HG03108 (cell line): ENCODE results near the gene ARHGEF38.
A peak's percentile ranks its signal among the peaks of the same experiment; 100 is the strongest.
"Not testable (repeated sequence)": the region's sequence is repeated elsewhere in the genome, so short reads cannot be mapped to it uniquely, and the experiment has no call there.

Source experiments
- ATAC-seq: cut with Tn5 transposase; IDR thresholded peaks from one replicate; pipeline ENCODE4 v1.9.1; 2021; ENCODE audit warnings: moderate library complexity; ENCODE audit not compliant: unreplicated experiment

ARHGEF38 gene

DNA sequence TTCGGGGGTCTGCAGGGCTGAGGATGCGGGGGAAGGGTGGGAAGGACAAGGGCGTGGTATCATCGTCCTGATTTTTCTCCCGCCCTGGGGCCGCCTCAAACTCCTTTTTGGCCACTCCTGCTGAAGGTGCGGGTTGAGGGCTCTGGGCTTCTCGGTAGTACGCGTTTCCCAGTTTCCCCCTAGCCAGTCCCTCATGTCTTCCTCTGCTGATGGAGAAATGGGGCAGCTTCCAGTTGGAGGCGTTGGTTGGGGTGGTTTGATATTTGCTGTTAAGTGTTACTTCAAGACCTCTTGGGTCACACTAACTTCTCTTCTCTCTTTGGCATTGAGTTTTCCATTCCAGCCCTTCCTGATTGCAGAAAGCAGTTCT lies 156.6 kb downstream of the ARHGEF38 start:
- peak; percentile 26 for ATAC-seq

DNA sequence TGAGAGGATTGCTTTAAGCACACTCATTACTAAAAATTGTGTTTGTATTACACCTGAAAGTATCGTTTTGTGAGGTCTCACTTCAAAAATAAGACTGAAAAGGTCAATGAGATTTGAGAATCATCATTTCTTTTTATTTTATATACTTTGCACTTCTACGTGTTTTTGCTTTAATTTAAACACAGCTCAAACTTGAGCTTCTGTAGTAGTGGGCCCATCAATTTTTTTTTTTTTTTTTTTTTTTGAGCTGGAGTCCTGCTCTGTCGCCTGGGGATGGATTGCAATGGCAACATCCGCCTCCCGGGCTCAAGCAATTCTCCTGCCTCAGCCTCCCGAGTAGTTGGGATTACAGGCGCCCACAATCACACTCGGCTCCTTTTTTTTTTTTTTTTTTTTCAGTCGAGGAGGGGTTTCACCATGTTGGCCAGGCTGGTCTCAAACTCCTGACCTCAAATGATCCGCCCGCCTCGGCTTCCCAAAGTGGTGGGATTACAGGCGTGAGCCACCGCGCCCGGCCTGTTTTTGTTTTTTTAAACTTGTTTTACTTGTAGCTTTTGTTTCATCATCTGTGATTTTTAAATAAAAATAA lies 157.7 kb downstream of the ARHGEF38 start:
- no peak for ATAC-seq

DNA sequence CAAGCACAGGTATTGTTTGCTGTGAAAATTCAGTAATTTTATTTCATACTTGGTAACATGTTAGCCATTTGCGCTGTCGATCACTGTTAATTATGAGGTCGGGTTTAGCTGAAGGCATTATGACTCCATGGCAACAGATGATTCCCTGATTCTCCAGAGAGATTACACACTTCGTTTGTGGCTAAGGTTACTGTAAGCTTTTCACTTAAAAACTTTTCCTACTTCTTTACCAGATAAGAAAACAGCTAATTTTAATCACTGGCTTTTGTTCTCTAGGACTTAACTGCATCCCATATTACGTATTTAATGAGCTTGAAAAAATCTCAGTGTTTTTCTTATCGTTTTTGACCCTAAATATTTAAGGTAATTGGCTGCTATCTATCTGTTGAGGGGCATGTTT lies 158.3 kb downstream of the ARHGEF38 start:
- ATAC-seq: no peak

DNA sequence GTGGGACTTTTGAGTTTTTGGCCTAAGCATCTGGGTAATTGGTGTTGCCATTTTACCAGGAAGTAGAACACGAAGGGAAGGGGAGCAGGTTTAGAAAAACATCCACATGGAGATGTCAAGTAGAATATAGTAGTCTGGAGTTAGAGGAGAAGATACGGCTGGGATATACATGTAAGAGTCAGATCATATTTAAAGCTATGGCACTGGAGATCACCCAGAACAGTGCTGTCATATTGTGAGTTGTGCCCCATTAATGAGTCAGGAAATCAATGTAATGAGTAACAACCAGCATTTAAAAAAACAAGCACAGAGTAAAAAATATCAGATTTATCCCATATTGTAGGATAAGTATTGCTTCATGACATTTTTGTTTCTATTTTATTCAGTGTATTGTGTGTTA lies 160.3 kb downstream of the ARHGEF38 start:
- ATAC-seq: no peak

DNA sequence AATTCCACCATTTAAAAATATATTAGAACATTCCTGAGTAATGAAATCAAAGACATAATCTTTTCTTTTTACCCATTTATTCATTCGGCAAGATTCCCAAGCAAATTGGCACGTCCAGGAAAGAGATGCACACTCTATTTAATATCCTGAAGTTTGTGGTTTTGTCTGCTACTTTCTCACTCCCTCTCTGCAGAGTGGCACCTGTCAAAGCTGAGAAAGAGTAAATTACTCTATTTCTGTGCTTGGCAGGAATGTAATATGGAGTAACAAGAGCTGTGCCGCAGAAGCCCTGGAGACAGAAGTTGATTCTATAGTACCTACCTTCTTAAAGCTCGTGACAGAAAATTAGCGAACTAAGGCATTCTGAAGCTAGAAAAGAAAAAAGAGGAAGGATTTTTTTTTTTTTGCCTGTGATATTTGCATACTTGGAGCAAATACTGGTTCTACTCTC lies 161.7 kb downstream of the ARHGEF38 start:
- ATAC-seq: peak; percentile 63

DNA sequence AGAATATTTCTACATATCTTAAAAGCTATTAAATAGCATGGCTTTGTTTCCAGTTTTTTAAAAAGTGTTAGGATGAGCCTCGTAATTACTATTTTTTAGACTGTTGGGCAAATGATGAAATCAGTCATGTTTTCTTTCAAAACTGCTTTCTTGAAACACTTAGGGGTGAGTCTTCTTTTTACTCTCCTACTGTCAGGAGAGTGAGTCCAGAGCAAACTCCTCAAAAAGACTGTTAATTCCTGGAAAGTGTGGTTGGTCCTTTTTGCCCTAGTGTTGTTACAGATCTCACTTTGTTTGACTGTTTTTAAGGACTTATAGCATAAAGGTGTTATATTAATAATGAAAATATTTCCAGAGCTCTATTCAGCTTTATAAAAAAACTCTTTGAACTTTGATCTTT lies 162.5 kb downstream of the ARHGEF38 start:
- ATAC-seq: no peak

DNA sequence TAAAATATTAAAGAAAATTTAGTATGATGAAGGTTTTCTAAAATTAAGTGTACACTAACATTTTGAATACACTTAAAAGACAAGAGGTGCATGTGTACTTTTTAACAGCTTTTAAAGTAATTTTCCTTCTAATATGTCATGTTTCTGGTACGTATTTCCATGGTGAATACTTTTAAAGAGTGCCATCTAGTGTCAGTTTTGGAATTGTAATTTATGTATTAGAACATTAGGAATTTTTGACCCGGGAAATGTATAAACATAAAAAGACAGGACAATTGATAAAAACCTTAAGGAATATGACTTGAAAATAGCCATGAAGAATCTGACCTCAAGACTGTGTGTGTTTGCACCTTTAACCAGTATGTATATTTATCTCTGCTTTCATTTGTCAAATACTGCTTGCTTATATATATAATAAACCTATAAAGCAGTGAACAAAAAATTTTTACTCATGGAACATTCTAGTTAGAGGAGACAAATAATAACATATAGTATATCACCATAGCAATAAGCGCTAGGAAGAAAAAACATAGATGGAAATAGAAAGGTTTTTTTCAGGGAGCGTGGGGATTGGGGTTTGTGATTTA lies 163.4 kb downstream of the ARHGEF38 start:
- no peak for ATAC-seq

DNA sequence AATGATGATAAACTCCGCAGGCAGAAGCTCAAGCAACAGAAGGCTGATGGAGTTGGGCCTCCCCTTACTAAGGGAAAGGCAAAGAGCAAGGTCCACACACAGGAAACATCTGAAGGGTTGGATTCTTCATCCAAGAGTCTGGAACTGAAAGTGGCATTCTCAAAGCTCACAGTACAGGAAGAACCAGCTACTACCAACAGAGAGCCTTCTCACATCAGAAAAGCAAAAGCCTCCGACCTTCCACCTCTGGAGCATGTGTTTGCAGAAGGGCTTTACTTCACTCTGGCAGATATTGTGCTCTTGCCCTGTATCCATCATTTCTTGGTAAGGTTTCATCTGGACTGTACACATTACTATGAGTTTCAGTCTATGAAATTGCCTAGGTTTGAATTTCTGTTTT lies 166.8 kb downstream of the ARHGEF38 start:
- ATAC-seq: no peak

DNA sequence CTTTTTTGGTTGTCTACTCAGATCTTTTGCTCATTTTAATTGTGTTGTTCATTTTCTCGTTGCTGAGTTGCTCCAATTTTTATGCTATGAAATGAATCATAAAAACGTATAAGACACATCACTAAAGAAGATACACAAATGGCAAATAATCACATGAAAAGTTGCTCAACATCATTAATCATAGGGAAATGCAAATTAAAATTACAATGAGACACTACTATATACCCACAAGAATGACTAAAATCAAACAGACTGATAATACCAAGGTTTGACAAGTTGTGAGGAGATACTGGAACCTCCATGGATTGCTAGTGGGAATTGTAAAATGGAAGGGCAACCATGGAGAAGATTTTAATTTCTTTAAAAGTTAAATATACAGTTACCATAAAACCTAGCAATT lies 173.2 kb downstream of the ARHGEF38 start:
- no peak for ATAC-seq

DNA sequence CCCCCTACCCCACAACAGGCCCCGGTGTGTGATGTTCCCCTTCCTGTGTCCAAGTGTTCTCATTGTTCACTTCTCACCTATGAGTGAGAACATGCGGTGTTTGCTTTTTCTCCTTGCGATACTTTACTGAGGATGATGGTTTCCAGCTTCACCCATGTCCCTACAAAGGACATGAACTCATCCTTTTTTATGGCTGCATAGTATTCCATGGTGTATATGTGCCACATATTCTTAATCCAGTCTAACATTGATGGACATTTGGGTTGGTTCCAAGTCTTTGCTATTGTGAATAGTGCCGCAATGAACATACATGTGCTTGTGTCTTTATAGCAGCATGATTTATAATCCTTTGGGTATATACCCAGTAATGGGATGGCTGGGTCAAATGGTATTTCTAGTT lies 177.5 kb downstream of the ARHGEF38 start:
- not testable (repeated sequence) for ATAC-seq
